Esophagus muscularis mucosa (tissue), 4 donors: ENCODE data around the gene SNED1. TPM values are rescaled to one million over a fixed set of nuclear protein-coding genes. Genes with fewer than 3 reads are reported as not detected.

ENCODE experiments used
- DNase-seq: peaks from one replicate; pipeline ENCODE4 v3.0.0-alpha.2; 2017; ENCODE audit errors: extremely low spot score
- H3K27ac ChIP-seq, 4 donors: fragments of 200-600 bp; sonication (generic); replicated peaks in 1 of 4; 1 replicate in 3 of 4; 2 replicates in 1 of 4; pipeline ENCODE4 v1.5.1; 2016 to 2019; ENCODE audit warnings: mild to moderate bottlenecking in 1 of 4
- H3K27me3 ChIP-seq, 4 donors: fragments of 200-600 bp; sonication (generic); one replicate each; pipeline versions ENCODE4 v1.5.1 to v1.6.0; 2016 to 2019
- H3K36me3 ChIP-seq, 4 donors: fragments of 200-600 bp; sonication (generic); one replicate each; pipeline ENCODE4 v1.5.1; 2016 to 2019
- H3K4me1 ChIP-seq, 4 donors: fragments of 200-600 bp; sonication (generic); one replicate each; pipeline ENCODE4 v1.5.1; 2016 to 2019
- H3K4me3 ChIP-seq, 4 donors: fragments of 200-600 bp; sonication (generic); 1 replicate in 2 of 4; 2 replicates in 2 of 4; pipeline ENCODE4 v1.5.1; 2016 to 2019; ENCODE audit warnings: mild to moderate bottlenecking in 4 of 4, moderate library complexity in 1 of 4
- H3K9me3 ChIP-seq, 4 donors: fragments of 200-600 bp; sonication (generic); 1 replicate in 3 of 4; 2 replicates in 1 of 4; pipeline ENCODE4 v1.5.1; 2016 to 2019
- EP300 ChIP-seq: sonication (generic); formaldehyde crosslinking; IDR thresholded peaks from one replicate; pipeline ENCODE4 v1.6.1; 2017; ENCODE audit warnings: antibody characterized with exemption
- POLR2A ChIP-seq: fragments of 450-650 bp; IDR thresholded peaks from one replicate; pipeline ENCODE4 v1.6.1; 2017; ENCODE audit warnings: antibody characterized with exemption, moderate library complexity, mild to moderate bottlenecking, low read depth
- POLR2AphosphoS5 ChIP-seq, 2 donors: sonication (generic); formaldehyde crosslinking; IDR thresholded peaks; one replicate each; pipeline ENCODE4 v1.6.1; 2017; ENCODE audit warnings: antibody characterized with exemption in 2 of 2
- WGBS: methylation state at CpG from one replicate; pipeline ENCODE4 v1.1.5; 2018; 5-methylcytosine and 5-hydroxymethylcytosine counted together
- intact Hi-C: fragments of 100-400 bp; cut with DNase I; formaldehyde crosslinking; loops from one replicate; pipeline ENCODE4 v1.15.1; 2023
- total RNA-seq, 4 donors: library from RNA; depleted of rRNA; stranded (reverse); fragments of >200 nt; gene quantifications; one replicate each; pipeline versions ENCODE4 v1.1.0 to v1.2.1, GENCODE V29; 2016
- TF ChIP-seq, protein P1 (sequence below), 3 experiments: fragments of 200-600 bp in 2 of 3; fragments of 450-650 bp in 1 of 3; sonication (generic) in 2 of 3; IDR thresholded peaks; one replicate each; pipeline ENCODE4 v1.5.1; 2017 to 2019; ENCODE audit warnings: antibody characterized with exemption in 3 of 3, mild to moderate bottlenecking in 2 of 3, moderate library complexity in 1 of 3

The SNED1 gene
- total RNA-seq, 4 donors from 2014 or later, result 7.3 to 14.1 (median 11.6) TPM

- intact Hi-C loops, result no loop called here
- no peak for DNase-seq
- Histone ChIP-seq H3K4me3 (no peak overlapping the region), H3K27me3 (peaks cover 0 to 33% (median 0%) of the 10 kb centered on the region in 4 donors), H3K9me3 (no peaks in the 10 kb centered on the region), H3K36me3 (peaks cover 0 to 71% (median 56%) of the 10 kb centered on the region in 4 donors), H3K4me1 (peaks cover 0 to 3% (median 1%) of the 10 kb centered on the region in 4 donors), H3K27ac (no peak overlapping the region)
- TF ChIP-seq POLR2AphosphoS5 (IDR thresholded peaks at IDR 0.05) (no peak), EP300 (no peak), POLR2A (no peak)
- TF ChIP-seq, protein P1, sequence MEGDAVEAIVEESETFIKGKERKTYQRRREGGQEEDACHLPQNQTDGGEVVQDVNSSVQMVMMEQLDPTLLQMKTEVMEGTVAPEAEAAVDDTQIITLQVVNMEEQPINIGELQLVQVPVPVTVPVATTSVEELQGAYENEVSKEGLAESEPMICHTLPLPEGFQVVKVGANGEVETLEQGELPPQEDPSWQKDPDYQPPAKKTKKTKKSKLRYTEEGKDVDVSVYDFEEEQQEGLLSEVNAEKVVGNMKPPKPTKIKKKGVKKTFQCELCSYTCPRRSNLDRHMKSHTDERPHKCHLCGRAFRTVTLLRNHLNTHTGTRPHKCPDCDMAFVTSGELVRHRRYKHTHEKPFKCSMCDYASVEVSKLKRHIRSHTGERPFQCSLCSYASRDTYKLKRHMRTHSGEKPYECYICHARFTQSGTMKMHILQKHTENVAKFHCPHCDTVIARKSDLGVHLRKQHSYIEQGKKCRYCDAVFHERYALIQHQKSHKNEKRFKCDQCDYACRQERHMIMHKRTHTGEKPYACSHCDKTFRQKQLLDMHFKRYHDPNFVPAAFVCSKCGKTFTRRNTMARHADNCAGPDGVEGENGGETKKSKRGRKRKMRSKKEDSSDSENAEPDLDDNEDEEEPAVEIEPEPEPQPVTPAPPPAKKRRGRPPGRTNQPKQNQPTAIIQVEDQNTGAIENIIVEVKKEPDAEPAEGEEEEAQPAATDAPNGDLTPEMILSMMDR (IDR thresholded peaks at IDR 0.05), result no peak
- 99% methylated on average over 21 of the region's 28 CpGs for WGBS
These were observed 70.8 kb downstream of the SNED1 start for GRCh38 chr2:241068942-241069810.

DNA sequence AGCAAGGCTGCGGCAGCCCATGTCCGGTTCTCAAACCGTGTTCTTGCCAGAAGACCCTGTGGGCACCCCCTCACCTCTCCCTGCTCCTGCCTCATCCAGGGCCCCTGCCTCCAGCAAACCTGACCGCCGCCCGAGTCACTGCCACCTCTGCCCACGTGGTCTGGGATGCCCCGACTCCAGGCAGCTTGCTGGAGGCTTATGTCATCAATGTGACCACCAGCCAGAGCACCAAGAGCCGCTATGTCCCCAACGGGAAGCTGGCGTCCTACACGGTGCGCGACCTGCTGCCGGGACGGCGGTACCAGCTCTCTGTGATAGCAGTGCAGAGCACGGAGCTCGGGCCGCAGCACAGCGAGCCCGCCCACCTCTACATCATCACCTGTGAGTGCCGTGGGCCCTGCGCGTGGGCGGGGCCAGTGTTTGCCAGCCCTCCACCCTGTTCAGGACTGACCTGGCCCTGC is 71.4 kb downstream of the SNED1 start:
- WGBS, result 83% methylated on average over 17 of the region's 26 CpGs
- DNase-seq, result no peak
- peaks cover under 1 to 78% (median 63%) of the 10 kb centered on the region in 4 donors for H3K36me3 ChIP-seq

DNA sequence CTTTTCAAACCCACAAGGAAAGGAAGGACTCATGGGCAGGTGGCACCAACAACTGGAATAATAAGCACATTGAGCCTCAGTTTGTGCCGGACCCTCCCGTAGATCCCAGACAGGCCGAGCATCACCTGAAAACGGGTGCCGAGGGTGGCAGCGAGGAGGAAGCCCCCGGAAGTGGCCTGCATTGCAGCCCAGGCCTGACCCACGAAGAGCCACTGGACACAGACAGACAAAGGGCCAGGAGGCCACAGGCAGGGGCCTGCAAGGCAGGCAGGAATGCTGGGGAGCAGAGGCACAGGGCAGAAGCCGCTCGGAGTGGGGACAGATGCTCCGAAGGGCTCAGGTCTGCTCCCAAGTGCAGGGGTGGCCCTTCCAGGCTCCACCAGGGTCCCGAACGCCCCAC is 71.9 kb downstream of the SNED1 start:
- TF ChIP-seq POLR2AphosphoS5 (IDR thresholded peaks at IDR 0.05), result no peak
- TF ChIP-seq POLR2A, result no peak
- no peak for TF ChIP-seq EP300
- Histone ChIP-seq H3K4me3 (no peak overlapping the region), H3K27ac (no peak overlapping the region), H3K9me3 (no peaks in the 10 kb centered on the region), H3K36me3 (peaks cover 5 to 83% (median 67%) of the 10 kb centered on the region in 4 donors), H3K27me3 (peaks cover 0 to 23% (median 0%) of the 10 kb centered on the region in 4 donors), H3K4me1 (no peaks in the 10 kb centered on the region)
- WGBS, result 90% methylated on average over 13 of the region's 13 CpGs
- intact Hi-C loops, result no loop called here
- DNase-seq, result no peak

More for the DNA sequence above, 71.4 kb downstream of the SNED1 start:
- TF ChIP-seq POLR2AphosphoS5 (IDR thresholded peaks at IDR 0.05) (no peak), POLR2A (no peak), EP300 (no peak)
- TF ChIP-seq, protein P1 (IDR thresholded peaks at IDR 0.05), result no peak
- Histone ChIP-seq H3K27me3 (peaks cover 0 to 26% (median 0%) of the 10 kb centered on the region in 4 donors), H3K9me3 (no peaks in the 10 kb centered on the region), H3K27ac (no peak overlapping the region), H3K4me3 (no peak overlapping the region), H3K4me1 (no peaks in the 10 kb centered on the region)
- intact Hi-C loops, result no loop called here

GRCh38 chr2:241070811-241071676 is 72.6 kb downstream of the SNED1 start:
- H3K4me3 ChIP-seq, result no peak overlapping the region
- TF ChIP-seq, protein P1 (IDR thresholded peaks at IDR 0.05), result no peak
- TF ChIP-seq POLR2AphosphoS5 (IDR thresholded peaks at IDR 0.05) (no peak), POLR2A (no peak), EP300 (no peak)
- H3K36me3 ChIP-seq, result peaks cover 6 to 84% (median 70%) of the 10 kb centered on the region in 4 donors
- no peaks in the 10 kb centered on the region for H3K4me1 ChIP-seq
- DNase-seq, result no peak
- no peaks in the 10 kb centered on the region for H3K9me3 ChIP-seq
- 87% methylated on average over 22 of the region's 31 CpGs for WGBS
- peaks cover 0 to 23% (median 0%) of the 10 kb centered on the region in 4 donors for H3K27me3 ChIP-seq
- intact Hi-C loops, result no loop called here
- H3K27ac ChIP-seq, result no peak overlapping the region

DNA sequence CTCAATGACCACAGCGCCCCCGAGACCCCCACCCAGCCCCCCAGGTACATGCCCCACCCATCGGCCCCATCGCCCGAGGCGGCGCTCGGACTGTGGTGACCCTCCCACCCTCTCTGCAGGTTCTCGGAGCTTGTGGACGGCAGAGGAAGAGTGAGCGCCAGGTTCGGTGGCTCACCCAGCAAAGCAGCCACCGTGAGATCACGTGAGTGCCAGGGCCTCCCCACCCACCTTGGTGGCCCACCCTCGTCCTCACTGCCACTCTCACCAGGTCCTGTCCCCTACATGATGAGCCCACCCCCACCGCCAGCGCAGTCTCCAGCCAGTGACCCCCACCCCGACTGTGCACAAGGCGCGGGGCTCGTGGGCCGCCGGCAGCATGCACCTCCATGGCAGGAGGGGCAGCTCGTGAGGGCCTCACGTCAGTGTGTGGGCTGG is 73.3 kb downstream of the SNED1 start:
- 91% methylated on average over 10 of the region's 25 CpGs for WGBS
- H3K4me1 ChIP-seq, result no peaks in the 10 kb centered on the region
- no peak for DNase-seq
- H3K36me3 ChIP-seq, result peaks cover 6 to 80% (median 71%) of the 10 kb centered on the region in 4 donors
- peaks cover 0 to 23% (median 0%) of the 10 kb centered on the region in 4 donors for H3K27me3 ChIP-seq
- TF ChIP-seq POLR2A (no peak), EP300 (no peak), POLR2AphosphoS5 (IDR thresholded peaks at IDR 0.05) (no peak)
- TF ChIP-seq, protein P1 (IDR thresholded peaks at IDR 0.05), result no peak
- no peak overlapping the region for H3K4me3 ChIP-seq
- intact Hi-C loops, result no loop called here
- H3K27ac ChIP-seq, result no peak overlapping the region
- no peaks in the 10 kb centered on the region for H3K9me3 ChIP-seq
